Raji (cell line): ENCODE measurements around the gene CHST8.

Experiments used
- POLR2A ChIP-seq: IDR thresholded peaks from 2 replicates; pipeline ENCODE4 v1.6.1; 2011; ENCODE audit warnings: low read depth, low read length, control low read depth; ENCODE audit not compliant: insufficient read depth

Gene CHST8

DNA sequence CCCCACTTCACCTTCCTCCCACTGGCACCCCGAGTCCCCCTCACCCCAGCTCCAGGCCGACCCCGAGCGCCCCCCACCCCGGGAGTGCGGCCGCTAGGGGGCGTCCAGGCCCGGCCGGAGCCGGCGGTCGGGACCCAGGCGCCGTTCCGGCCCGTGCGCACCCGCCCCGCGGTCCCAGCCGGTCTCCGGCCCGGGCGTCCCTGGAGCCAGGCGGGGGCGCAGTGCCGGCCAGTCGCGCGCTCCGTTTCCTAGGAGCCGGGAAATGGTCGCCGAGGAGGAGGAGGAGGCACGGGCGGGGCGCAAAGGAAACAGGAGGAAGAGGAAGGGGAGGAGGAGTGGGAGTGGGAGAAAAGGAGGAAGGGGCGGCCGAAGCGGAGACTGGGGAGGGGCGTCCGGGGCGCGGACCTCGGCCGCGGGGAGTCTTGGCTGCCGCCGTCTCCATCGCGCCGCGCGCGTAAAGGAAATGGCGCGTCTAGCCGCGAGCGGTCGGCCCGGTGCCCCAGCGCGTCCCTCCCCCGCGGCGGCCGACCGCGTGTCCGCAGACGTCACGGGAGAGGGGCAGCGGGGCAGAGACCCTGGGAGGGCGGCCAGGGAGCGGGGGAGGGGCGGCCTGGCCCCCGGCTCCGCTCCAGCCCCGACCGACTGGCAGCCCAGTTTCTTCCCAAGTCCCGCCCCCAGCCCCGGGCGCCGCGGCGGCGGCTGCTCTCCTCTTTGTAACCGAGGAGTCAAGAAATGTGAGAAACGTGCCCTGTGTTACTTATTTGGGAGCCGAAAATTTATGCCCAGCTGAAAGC lies 173.8 kb downstream of the CHST8 start:
- peak; percentile 70 for TF ChIP-seq POLR2A

DNA sequence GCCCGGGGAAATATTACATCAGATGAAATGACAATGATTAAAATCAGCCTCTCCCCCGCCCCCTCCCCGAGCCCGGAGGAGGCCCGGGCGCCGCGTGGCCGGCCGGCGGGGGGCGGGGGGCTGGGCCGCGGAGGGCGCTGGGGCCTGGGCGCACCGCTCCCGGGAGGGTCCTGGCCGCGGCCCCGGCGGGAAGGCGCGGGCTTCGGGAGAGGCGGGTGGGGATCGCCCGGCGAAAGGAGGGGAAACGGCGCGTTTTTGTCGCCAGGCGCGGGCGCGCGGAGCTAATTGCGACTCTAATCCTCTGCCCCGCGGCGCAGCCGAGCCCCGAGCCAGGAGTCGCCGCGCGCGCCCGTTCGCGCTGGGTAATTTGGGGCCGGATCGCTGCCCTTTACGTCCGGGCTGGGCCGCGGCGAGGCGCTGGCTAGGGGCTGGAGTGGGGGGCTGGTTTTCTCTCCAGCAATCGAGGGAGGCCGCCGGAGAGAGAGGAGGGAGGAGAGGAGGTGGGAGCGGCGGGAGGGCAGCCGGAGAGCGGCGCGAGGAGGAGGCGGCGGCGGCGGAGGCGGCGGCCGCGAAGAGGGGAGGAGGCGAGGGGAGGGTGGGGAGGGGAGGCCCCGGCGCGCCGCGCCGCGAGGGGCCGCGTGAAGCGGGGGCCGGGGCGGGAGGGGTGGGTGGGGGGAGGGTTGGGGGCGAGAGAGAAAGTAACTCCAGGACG lies 174.6 kb downstream of the CHST8 start, which contains the start of gene KCTD15:
Gene KCTD15, plus strand, starts transcription at position 707 of the 712 bp plus-strand sequence. CDS start 3,585 bp downstream, outside the sequence.
- TF ChIP-seq POLR2A: no peak

GRCh38 chr19:33797802-33798671 lies 176.3 kb downstream of the CHST8 start:
- no peak for TF ChIP-seq POLR2A

DNA sequence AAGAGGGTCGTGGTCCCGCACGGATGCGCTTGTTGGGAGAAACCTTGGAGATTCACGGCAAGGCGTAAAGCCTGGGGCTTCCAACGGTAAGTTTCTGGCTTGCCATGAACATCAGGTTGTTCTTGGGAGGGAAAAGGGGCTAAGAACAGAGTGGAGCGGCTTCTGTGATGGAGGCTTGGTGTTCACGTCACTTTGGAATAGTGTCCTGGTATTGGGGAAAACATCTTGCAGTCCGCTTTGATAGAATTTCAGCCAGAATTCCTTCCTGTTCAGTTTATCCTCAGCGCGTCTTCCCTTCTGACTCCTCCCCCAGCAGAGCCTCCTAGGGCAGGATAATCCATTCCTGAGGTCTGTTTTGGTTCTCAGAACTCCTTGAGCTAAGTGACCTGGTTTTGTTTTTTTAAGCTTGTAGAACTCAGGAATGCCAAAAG lies 176.9 kb downstream of the CHST8 start:
- TF ChIP-seq POLR2A: no peak

DNA sequence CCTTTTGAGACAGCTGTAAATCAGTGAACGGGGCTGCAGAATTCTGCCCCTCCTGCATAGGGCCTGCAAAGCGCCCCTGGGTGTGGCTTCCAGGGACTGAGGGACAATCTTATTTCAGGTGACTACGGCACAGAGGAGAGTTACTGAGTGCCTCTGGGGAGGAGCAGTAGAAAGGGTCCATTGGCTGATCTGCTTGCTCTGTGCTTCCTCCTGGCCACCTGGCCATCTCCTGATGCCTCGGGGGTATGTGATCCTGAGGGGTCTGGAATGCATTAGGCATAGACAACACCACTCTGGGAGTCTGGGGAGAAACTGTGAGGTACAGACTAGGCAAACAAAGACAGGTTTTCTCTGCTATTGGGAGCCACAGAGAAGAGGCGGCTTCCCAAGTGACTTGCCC lies 177.7 kb downstream of the CHST8 start:
- no peak for TF ChIP-seq POLR2A

- TF ChIP-seq POLR2A: no peak
Measured at GRCh38 chr19:33800012-33800680, 178.4 kb downstream of the CHST8 start.

GRCh38 chr19:33801411-33801810 lies 179.7 kb downstream of the CHST8 start:
- TF ChIP-seq POLR2A: no peak

GRCh38 chr19:33802001-33802400 lies 180.2 kb downstream of the CHST8 start:
- no peak for TF ChIP-seq POLR2A

DNA sequence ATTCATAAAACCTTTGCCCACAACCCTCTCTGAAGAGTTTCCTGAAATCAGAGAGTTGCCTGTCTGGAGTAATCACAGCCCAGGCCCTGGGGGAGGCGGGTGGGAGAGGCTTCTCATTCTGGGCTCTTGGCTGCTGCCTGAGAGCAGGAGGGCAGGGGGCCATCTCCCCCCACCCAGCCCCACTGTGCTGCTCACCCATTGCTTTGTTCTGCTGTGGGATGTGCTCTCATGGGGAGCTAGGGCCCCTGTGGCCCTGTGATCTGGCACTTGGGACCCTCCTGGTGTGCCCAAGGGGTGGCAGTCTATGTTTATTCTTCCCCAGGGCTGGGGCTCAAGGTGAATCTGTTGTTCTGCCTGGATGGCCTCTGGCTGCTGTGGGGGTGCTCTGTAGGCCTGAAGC lies 181.0 kb downstream of the CHST8 start:
- TF ChIP-seq POLR2A: no peak

- TF ChIP-seq POLR2A: no peak
Measured at GRCh38 chr19:33803383-33803782, 181.6 kb downstream of the CHST8 start.

- no peak for TF ChIP-seq POLR2A
Measured at GRCh38 chr19:33804021-33804799, 182.5 kb downstream of the CHST8 start.

DNA sequence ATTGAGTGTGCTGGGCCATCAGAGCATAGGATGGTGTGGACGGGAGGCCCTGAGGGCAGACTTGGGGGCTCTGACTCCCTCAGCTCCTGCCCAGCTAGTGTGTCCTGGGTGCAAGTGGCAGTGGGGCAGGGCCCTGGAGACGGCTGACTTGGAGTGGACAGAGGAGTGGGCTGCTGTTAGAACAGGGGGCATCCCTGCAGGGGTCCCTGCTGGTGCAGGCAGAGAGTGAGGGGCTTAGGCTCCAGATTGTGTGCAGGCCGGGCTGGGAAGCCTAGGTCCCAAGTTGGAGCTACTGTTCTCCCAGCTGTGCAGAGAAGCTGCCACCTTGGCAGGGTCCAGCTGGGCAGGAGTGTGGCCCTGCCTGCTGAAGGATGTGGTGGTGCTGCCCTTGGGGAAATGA lies 183.6 kb downstream of the CHST8 start:
- no peak for TF ChIP-seq POLR2A

- no peak for TF ChIP-seq POLR2A
Measured at GRCh38 chr19:33805840-33806433, 184.2 kb downstream of the CHST8 start.
